Measurements from ENCODE around the gene SIGLEC8. TPM values are rescaled to one million over a fixed set of nuclear protein-coding genes. Genes with fewer than 3 reads are reported as not detected.

The SIGLEC8 gene
- total RNA-seq, 2 donors from 2014 or later: not detected

DNA sequence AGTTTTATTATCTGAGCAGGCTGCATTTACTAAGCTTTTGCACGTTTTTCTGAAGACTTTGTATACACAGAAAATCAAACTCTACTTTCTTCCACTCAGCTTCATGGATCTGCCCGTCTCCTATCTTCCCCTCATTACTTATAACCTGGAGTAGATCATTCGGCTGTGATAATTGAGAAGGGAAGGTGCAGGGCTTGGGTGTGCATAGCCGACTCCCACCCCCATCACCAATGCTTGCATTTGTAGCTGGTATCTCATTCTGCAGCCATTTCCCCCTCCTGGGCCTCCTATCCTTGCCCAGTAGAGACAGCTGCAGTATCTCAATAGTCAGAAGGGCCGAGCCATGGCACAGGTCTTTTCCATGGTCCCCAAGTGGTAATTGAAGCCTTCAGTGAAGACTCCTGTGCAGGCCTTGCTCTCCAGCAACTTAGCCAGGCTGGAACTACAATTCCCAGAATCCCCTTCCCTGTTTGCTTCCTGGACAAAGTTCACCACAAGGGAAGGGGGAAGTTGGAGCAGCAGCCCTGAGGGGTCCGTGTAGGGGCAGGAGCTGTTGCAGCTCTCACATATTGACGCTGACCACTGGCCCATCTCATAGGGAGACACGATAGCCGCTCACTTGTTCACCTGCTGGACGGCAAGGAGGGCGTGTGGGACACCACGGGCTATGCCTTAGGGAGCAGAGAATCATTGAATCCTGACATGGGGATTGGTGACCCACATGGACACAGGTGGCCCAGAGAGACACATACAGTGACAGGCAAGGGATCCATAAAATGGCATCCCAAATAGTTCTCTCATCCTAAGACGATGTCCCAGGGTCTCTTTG is 2.1 kb upstream of the SIGLEC8 start:
- H3K4me3 ChIP-seq (ENCODE audit: low read length): peak overlapping the region; percentile 68
- H3K9me3 ChIP-seq (ENCODE audit: control insufficient read depth, low read length): no peaks in the 10 kb centered on the region
- Mint-ChIP-seq H3K36me3 (ENCODE audit: low read depth) (no peaks in the 10 kb centered on the region), H3K4me3 (peak overlapping the region; percentile 60), H3K4me1 (no peaks in the 10 kb centered on the region), H3K9me3 (peaks cover 1% of the 10 kb centered on the region), H3K27me3 (ENCODE audit: insufficient read depth) (peaks cover 35% of the 10 kb centered on the region), H3K27ac (no peak overlapping the region)
- peaks cover 28% of the 10 kb centered on the region for H3K27me3 ChIP-seq (ENCODE audit: control insufficient read depth, insufficient read depth, low read length, poor library complexity, severe bottlenecking)
- no peaks in the 10 kb centered on the region for H3K36me3 ChIP-seq (ENCODE audit: control insufficient read depth, insufficient read depth, low read length)
- 74 to 76% methylated on average over 10 to 11 of the region's 13 CpGs for WGBS, 2 experiments (ENCODE audit: insufficient coverage in 1 of 2, insufficient read length in 1 of 2)
- no peak overlapping the region for H3K9ac ChIP-seq (ENCODE audit: extremely low read depth, low read length, poor library complexity, severe bottlenecking)
- peak; percentile 66 for DNase-seq
- TF ChIP-seq, protein P1, sequence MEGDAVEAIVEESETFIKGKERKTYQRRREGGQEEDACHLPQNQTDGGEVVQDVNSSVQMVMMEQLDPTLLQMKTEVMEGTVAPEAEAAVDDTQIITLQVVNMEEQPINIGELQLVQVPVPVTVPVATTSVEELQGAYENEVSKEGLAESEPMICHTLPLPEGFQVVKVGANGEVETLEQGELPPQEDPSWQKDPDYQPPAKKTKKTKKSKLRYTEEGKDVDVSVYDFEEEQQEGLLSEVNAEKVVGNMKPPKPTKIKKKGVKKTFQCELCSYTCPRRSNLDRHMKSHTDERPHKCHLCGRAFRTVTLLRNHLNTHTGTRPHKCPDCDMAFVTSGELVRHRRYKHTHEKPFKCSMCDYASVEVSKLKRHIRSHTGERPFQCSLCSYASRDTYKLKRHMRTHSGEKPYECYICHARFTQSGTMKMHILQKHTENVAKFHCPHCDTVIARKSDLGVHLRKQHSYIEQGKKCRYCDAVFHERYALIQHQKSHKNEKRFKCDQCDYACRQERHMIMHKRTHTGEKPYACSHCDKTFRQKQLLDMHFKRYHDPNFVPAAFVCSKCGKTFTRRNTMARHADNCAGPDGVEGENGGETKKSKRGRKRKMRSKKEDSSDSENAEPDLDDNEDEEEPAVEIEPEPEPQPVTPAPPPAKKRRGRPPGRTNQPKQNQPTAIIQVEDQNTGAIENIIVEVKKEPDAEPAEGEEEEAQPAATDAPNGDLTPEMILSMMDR (conservative IDR thresholded peaks at IDR 0.05): no peak
- H3K4me1 ChIP-seq (ENCODE audit: control insufficient read depth, insufficient read depth, low read length): no peaks in the 10 kb centered on the region
- no peak overlapping the region for H3K27ac ChIP-seq (ENCODE audit: low read depth, low read length)

DNA sequence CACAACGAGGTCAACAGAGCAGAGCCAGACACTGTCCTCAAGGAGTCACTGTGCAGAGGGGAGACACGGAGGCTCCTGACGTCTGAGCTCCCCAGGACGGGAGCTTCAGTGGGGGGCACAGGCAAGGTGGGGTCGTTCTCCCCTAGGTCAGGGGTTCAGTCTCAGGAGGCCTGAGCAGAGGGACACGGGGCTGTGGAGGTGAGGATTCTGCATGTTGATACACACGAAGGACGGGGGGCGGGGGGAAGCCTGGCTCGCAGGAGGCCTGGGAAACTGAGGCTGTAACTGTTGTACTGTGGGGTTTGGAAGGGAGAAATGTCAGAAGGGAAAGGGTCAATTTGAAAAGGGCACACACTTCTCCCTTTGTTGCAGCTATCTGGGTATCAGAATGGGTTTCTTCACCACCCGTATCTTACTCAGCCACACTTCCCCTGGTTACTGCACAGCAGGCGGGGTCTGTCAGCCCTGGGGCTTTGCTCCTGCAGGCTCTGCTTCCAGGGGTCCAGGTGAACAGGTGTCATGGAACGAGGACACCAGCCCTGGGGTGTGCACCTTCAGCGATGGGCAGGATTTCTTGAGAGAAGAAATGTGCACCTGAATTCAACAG is 748 bp upstream of the SIGLEC8 start:
- Mint-ChIP-seq H3K27ac (no peak overlapping the region), H3K27me3 (ENCODE audit: insufficient read depth) (peaks cover 26% of the 10 kb centered on the region), H3K9me3 (peaks cover 2% of the 10 kb centered on the region), H3K4me1 (no peaks in the 10 kb centered on the region), H3K4me3 (no peak overlapping the region), H3K36me3 (ENCODE audit: low read depth) (no peaks in the 10 kb centered on the region)
- H3K36me3 ChIP-seq (ENCODE audit: control insufficient read depth, insufficient read depth, low read length): no peaks in the 10 kb centered on the region
- H3K4me1 ChIP-seq (ENCODE audit: control insufficient read depth, insufficient read depth, low read length): no peaks in the 10 kb centered on the region
- H3K4me3 ChIP-seq (ENCODE audit: low read length): no peak overlapping the region
- H3K27me3 ChIP-seq (ENCODE audit: control insufficient read depth, insufficient read depth, low read length, poor library complexity, severe bottlenecking): peaks cover 16% of the 10 kb centered on the region
- 80 to 88% methylated on average over 6 to 14 of the region's 14 CpGs for WGBS, 2 experiments (ENCODE audit: insufficient coverage in 1 of 2, insufficient read length in 1 of 2)
- no peak overlapping the region for H3K9ac ChIP-seq (ENCODE audit: extremely low read depth, low read length, poor library complexity, severe bottlenecking)
- H3K27ac ChIP-seq (ENCODE audit: low read depth, low read length): no peak overlapping the region
- no peaks in the 10 kb centered on the region for H3K9me3 ChIP-seq (ENCODE audit: control insufficient read depth, low read length)
- no peak for DNase-seq
- TF ChIP-seq, protein P1 (conservative IDR thresholded peaks at IDR 0.05): no peak

DNA sequence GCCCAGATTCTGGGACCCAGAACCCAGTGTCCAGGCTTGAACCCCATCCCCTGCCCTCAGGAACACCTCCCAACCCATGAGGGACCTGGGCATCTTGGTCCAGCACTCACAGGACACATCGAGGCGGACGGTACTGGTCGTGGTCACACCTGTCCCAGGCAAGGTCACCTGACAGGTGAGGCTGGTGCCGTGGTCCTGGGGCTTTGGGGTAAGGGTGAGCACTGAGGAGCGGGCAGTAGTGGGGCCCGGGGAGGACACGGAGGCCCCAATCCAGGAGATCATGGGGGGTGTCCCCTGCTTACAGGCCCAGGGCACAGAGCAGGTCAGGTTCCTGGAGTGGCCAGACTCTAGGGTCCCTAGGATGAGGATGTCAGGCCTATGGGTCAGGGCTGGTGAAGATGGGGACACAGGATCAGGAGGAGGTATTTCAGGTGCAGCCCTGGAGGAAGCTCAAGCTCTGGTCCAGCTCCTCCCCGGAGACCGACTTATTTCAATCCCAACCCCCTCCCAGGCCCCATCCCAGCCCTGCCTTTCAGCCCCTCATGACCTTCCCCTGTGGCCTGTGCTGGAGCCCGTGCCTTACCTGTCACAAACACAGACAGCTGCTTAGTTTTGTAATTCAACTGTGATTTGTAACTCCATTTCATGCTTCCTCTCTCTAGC is 772 bp downstream of the SIGLEC8 start:
- H3K4me3 Mint-ChIP-seq: no peak overlapping the region
- H3K27me3 Mint-ChIP-seq (ENCODE audit: insufficient read depth): peaks cover 16% of the 10 kb centered on the region
- TF ChIP-seq, protein P1 (conservative IDR thresholded peaks at IDR 0.05): no peak
- no peaks in the 10 kb centered on the region for H3K36me3 ChIP-seq (ENCODE audit: control insufficient read depth, insufficient read depth, low read length)
- H3K36me3 Mint-ChIP-seq (ENCODE audit: low read depth): no peaks in the 10 kb centered on the region
- no peak overlapping the region for H3K27ac Mint-ChIP-seq
- 86 to 90% methylated on average over 6 to 11 of the region's 11 CpGs for WGBS, 2 experiments (ENCODE audit: insufficient coverage in 1 of 2, insufficient read length in 1 of 2)
- no peaks in the 10 kb centered on the region for H3K4me1 ChIP-seq (ENCODE audit: control insufficient read depth, insufficient read depth, low read length)
- H3K4me1 Mint-ChIP-seq: no peaks in the 10 kb centered on the region
- H3K9ac ChIP-seq (ENCODE audit: extremely low read depth, low read length, poor library complexity, severe bottlenecking): no peak overlapping the region
- H3K27ac ChIP-seq (ENCODE audit: low read depth, low read length): no peak overlapping the region
- H3K9me3 ChIP-seq (ENCODE audit: control insufficient read depth, low read length): no peaks in the 10 kb centered on the region
- H3K4me3 ChIP-seq (ENCODE audit: low read length): no peak overlapping the region
- H3K27me3 ChIP-seq (ENCODE audit: control insufficient read depth, insufficient read depth, low read length, poor library complexity, severe bottlenecking): peaks cover 6% of the 10 kb centered on the region
- no peak for DNase-seq
- peaks cover 2% of the 10 kb centered on the region for H3K9me3 Mint-ChIP-seq

Data from endodermal cell (in vitro differentiated cells).